Erythroblast (primary cell): ENCODE results near the gene GABRR3.

ENCODE experiments used
- GATA1 ChIP-seq: IDR thresholded peaks from 2 replicates; pipeline ENCODE4 v1.6.1; 2011; ENCODE audit warnings: low read depth, mild to moderate bottlenecking, control low read depth, low read length, moderate library complexity
- POLR2A ChIP-seq: IDR thresholded peaks from 2 replicates; pipeline ENCODE4 v1.6.1; 2011; ENCODE audit warnings: mild to moderate bottlenecking, low read length

GRCh38 chr3:97991293-97991682 is 43.8 kb downstream of the GABRR3 start:
- TF ChIP-seq POLR2A = no peak
- TF ChIP-seq GATA1 = no peak
